Keratinocyte (primary cell): Measurements from ENCODE around the gene SIGMAR1. TPM values are rescaled to one million over a fixed set of nuclear protein-coding genes. Genes with fewer than 3 reads are reported as not detected.

Experiments
- DNase-seq: peaks from one replicate; pipeline ENCODE4 v3.0.0-alpha.2; 2011; ENCODE audit warnings: low read depth, missing footprints, low spot score
- FAIRE-seq: peaks from 2 replicates; lab custom pipeline; 2011; peaks lifted over from hg19 to GRCh38; lab: Jason Lieb, UNC
- H2AFZ ChIP-seq: 2 replicates; pipeline ENCODE4 v1.6.0; 2012; ENCODE audit warnings: low read length, control low read depth, inconsistent platforms; ENCODE audit not compliant: control insufficient read depth
- H3K27ac ChIP-seq: 2 replicates; pipeline ENCODE4 v1.5.1; 2011; ENCODE audit warnings: low read length; ENCODE audit not compliant: control insufficient read depth, insufficient read depth
- H3K27me3 ChIP-seq: 3 replicates; pipeline ENCODE4 v1.6.0; 2011; ENCODE audit warnings: low read length; ENCODE audit not compliant: control insufficient read depth, insufficient read depth; ENCODE audit errors: extremely low read depth
- H3K36me3 ChIP-seq, 2 experiments: 2 replicates in 1 of 2; 3 replicates in 1 of 2; pipeline ENCODE4 v1.5.1; 2011; ENCODE audit warnings: low read length in 2 of 2, mild to moderate bottlenecking in 1 of 2; ENCODE audit not compliant: control insufficient read depth in 2 of 2, insufficient read depth in 2 of 2; ENCODE audit errors: extremely low read depth in 1 of 2
- H3K4me1 ChIP-seq: 3 replicates; pipeline ENCODE4 v1.5.1; 2011; ENCODE audit warnings: low read length; ENCODE audit not compliant: control insufficient read depth, insufficient read depth; ENCODE audit errors: extremely low read depth
- H3K4me2 ChIP-seq: 3 replicates; pipeline ENCODE4 v1.6.0; 2011; ENCODE audit warnings: low read depth, low read length; ENCODE audit not compliant: control insufficient read depth, insufficient read depth; ENCODE audit errors: extremely low read depth
- H3K4me3 ChIP-seq, 3 experiments: fragments of 200-600 bp in 1 of 3; sonication (generic) in 1 of 3; 2 replicates in 2 of 3; 3 replicates in 1 of 3; pipeline ENCODE4 v1.5.1; 2011 to 2016; ENCODE audit warnings: low read length in 3 of 3, mild to moderate bottlenecking in 3 of 3, control low read depth in 2 of 3, inconsistent platforms in 1 of 3, low read depth in 1 of 3, mixed read lengths in 1 of 3, mixed run types in 1 of 3, moderate library complexity in 1 of 3; ENCODE audit not compliant: control insufficient read depth in 2 of 3, insufficient read depth in 2 of 3; ENCODE audit errors: extremely low read depth in 1 of 3
- H3K79me2 ChIP-seq: 2 replicates; pipeline ENCODE4 v1.6.0; 2012; ENCODE audit warnings: low read length; ENCODE audit not compliant: control insufficient read depth, insufficient read depth
- H3K9ac ChIP-seq: 3 replicates; pipeline ENCODE4 v1.6.0; 2011; ENCODE audit warnings: low read length; ENCODE audit not compliant: control insufficient read depth, insufficient read depth; ENCODE audit errors: extremely low read depth
- H3K9me1 ChIP-seq: 3 replicates; pipeline ENCODE4 v1.6.0; 2011; ENCODE audit warnings: low read length; ENCODE audit not compliant: control insufficient read depth, insufficient read depth; ENCODE audit errors: extremely low read depth
- H3K9me3 ChIP-seq: 2 replicates; pipeline ENCODE4 v1.5.1; 2012; ENCODE audit warnings: low read depth, low read length; ENCODE audit not compliant: control insufficient read depth
- H4K20me1 ChIP-seq: 3 replicates; pipeline ENCODE4 v1.6.0; 2011; ENCODE audit warnings: low read length; ENCODE audit not compliant: control insufficient read depth, insufficient read depth; ENCODE audit errors: extremely low read depth
- CTCF ChIP-seq, 3 experiments: IDR thresholded peaks in 1 of 3; conservative IDR thresholded peaks in 1 of 3; optimal IDR thresholded peaks in 1 of 3; 2 replicates in 2 of 3; 3 replicates in 1 of 3; pipeline versions ENCODE3 to v1.5.1; 2011; ENCODE audit warnings: low read length in 3 of 3, mild to moderate bottlenecking in 3 of 3, moderate library complexity in 2 of 3, control low read depth in 1 of 3, inconsistent platforms in 1 of 3; ENCODE audit not compliant: insufficient read depth in 2 of 3; ENCODE audit errors: extremely low read depth in 1 of 3
- EZH2 ChIP-seq: IDR thresholded peaks from one replicate; pipeline ENCODE4 v1.6.1; 2012; ENCODE audit warnings: inconsistent platforms, mild to moderate bottlenecking, low read length, moderate library complexity
- dilution Hi-C: fragments of 300-500 bp; cut with MboI; formaldehyde crosslinking; loops from one replicate; pipeline ENCODE4 v1.7.0; 2020; ENCODE audit warnings: low sequenced_read_pairs; ENCODE audit not compliant: extremely low pct_ligation_motif_present
- polyA plus RNA-seq, 5 experiments: library from polyadenylated mRNA; depleted of rRNA in 3 of 5; stranded (reverse) in 3 of 5; stranded (forward) in 1 of 5; unstranded in 1 of 5; fragments of >200 nt; gene quantifications; 1 replicate in 1 of 5; 2 replicates in 3 of 5; 3 replicates in 1 of 5; pipeline versions ENCODE4 v1.2.1 to v1.2.3, GENCODE V29; 2011 to 2012; ENCODE audit warnings: missing spikeins in 2 of 5, low read depth in 1 of 5, low replicate concordance in 1 of 5

Gene SIGMAR1
- polyA plus RNA-seq, 1 donor (not counting 4 experiments of a cell fraction or from before 2014, with no cell fraction given), result 74.9 TPM

DNA sequence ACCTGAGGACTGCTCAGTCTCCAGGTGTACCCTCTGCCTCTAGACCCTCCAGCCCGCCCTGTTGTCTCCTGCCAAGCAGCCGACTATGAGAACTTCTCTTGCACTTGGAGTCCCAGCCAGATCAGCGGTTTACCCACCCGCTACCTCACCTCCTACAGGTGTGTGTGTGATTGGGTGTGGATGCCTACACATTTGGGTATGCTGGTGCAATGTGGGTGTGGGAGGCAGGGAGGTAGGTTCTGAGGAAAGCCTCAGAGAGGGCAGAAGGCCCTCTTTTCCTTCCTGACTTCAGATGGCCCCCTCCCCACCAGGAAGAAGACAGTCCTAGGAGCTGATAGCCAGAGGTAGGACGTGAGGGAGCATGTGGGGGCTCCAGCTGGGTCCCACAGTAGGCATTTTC lies 19.4 kb upstream of the SIGMAR1 start:
- Histone ChIP-seq H3K9me3 (no peaks in the 10 kb centered on the region), H3K36me3 (no peaks in the 10 kb centered on the region), H3K4me2 (no peak overlapping the region), H3K79me2 (no peaks in the 10 kb centered on the region), H3K4me1 (peaks cover 35% of the 10 kb centered on the region), H3K9me1 (no peaks in the 10 kb centered on the region), H3K4me3 (no peak overlapping the region), H2AFZ (no peak overlapping the region), H3K27ac (no peak overlapping the region), H4K20me1 (no peaks in the 10 kb centered on the region), H3K27me3 (peaks cover 5% of the 10 kb centered on the region), H3K9ac (no peak overlapping the region)
- FAIRE-seq, result no peak
- dilution Hi-C loops, result no loop called here
- DNase-seq, result no peak
- TF ChIP-seq EZH2, result no peak
- no peak for TF ChIP-seq CTCF (optimal IDR thresholded peaks at IDR 0.05 in 1 of 3, IDR thresholded peaks at IDR 0.05 in 1 of 3, conservative IDR thresholded peaks at IDR 0.05 in 1 of 3; ENCODE audit: extremely low read depth in 1 of 3, insufficient read depth in 2 of 3, low read length in 3 of 3)

GRCh38 chr9:34655394-34655793 lies 17.8 kb upstream of the SIGMAR1 start:
- no peak overlapping the region for H2AFZ ChIP-seq
- H3K36me3 ChIP-seq, result peaks cover 0 to 3% of the 10 kb centered on the region in 2 experiments
- H3K27ac ChIP-seq, result no peak overlapping the region
- no peak overlapping the region for H3K4me3 ChIP-seq
- H3K79me2 ChIP-seq, result no peaks in the 10 kb centered on the region
- H4K20me1 ChIP-seq, result no peaks in the 10 kb centered on the region
- H3K4me1 ChIP-seq, result peaks cover 31% of the 10 kb centered on the region
- FAIRE-seq (no peak), DNase-seq (no peak)
- no peak overlapping the region for H3K4me2 ChIP-seq
- no peak overlapping the region for H3K9ac ChIP-seq
- TF ChIP-seq EZH2, result no peak
- no peak for TF ChIP-seq CTCF (optimal IDR thresholded peaks at IDR 0.05 in 1 of 3, IDR thresholded peaks at IDR 0.05 in 1 of 3, conservative IDR thresholded peaks at IDR 0.05 in 1 of 3; ENCODE audit: extremely low read depth in 1 of 3, insufficient read depth in 2 of 3, low read length in 3 of 3)
- H3K9me3 ChIP-seq, result no peaks in the 10 kb centered on the region
- dilution Hi-C loops, result no loop called here
- peaks cover 5% of the 10 kb centered on the region for H3K27me3 ChIP-seq
- no peaks in the 10 kb centered on the region for H3K9me1 ChIP-seq
